CD4-positive, alpha-beta T cell treated with Interleukin-15 for 4 hours (primary cell): ENCODE measurements around the gene CITED4.
A peak's percentile ranks its signal among the peaks of the same experiment; 100 is the strongest.

Experiments used
- DNase-seq: peaks from one replicate; pipeline ENCODE4 v3.0.0-alpha.2; 2020; ENCODE audit warnings: low spot score

The CITED4 gene

GRCh38 chr1:40833979-40834378, 28.2 kb downstream of the CITED4 start:
- no peak for DNase-seq

- DNase-seq: no peak
Measured at GRCh38 chr1:40831001-40831732, 31.0 kb downstream of the CITED4 start.

GRCh38 chr1:40830419-40830943, 31.7 kb downstream of the CITED4 start:
- DNase-seq: no peak

GRCh38 chr1:40829631-40830245, 32.4 kb downstream of the CITED4 start:
- no peak for DNase-seq

GRCh38 chr1:40825996-40826395, 36.2 kb downstream of the CITED4 start:
- DNase-seq: no peak

- no peak for DNase-seq
Measured at GRCh38 chr1:40825435-40825788, 36.8 kb downstream of the CITED4 start.

- DNase-seq: no peak
Measured at GRCh38 chr1:40824591-40825434, 37.4 kb downstream of the CITED4 start.

- DNase-seq: no peak
Measured at GRCh38 chr1:40823983-40824382, 38.2 kb downstream of the CITED4 start.

GRCh38 chr1:40823345-40823744, 38.8 kb downstream of the CITED4 start:
- DNase-seq: no peak

- DNase-seq: no peak
Measured at GRCh38 chr1:40822890-40823289, 39.3 kb downstream of the CITED4 start.

GRCh38 chr1:40820911-40821693, 41.1 kb downstream of the CITED4 start:
- DNase-seq: no peak

GRCh38 chr1:40820251-40820797, 41.8 kb downstream of the CITED4 start:
- no peak for DNase-seq

GRCh38 chr1:40819101-40819500, 43.1 kb downstream of the CITED4 start:
- DNase-seq: no peak

GRCh38 chr1:40818264-40818961, 43.8 kb downstream of the CITED4 start:
- DNase-seq: peak; percentile 86

- DNase-seq: no peak
Measured at GRCh38 chr1:40817791-40818263, 44.3 kb downstream of the CITED4 start.

- no peak for DNase-seq
Measured at GRCh38 chr1:40815420-40815819, 46.7 kb downstream of the CITED4 start.
